ENCODE measurements around the gene SCAPER.

- TF ChIP-seq CTCF (IDR thresholded peaks at IDR 0.05): no peak
- TF ChIP-seq POLR2A (IDR thresholded peaks at IDR 0.05): no peak
- TF ChIP-seq POLR2AphosphoS5 (IDR thresholded peaks at IDR 0.05): no peak
These were observed 338.9 kb downstream of the SCAPER start for GRCh38 chr15:76566276-76566675.

All from upper lobe of left lung (tissue), 4 donors.